SH-SY5Y (cell line): ENCODE measurements around the gene PSEN1.

ENCODE experiments used
- GATA2 ChIP-seq: IDR thresholded peaks from 2 replicates; pipeline ENCODE4 v1.6.1; 2011; ENCODE audit warnings: mild to moderate bottlenecking, low read depth, low read length
- GATA3 ChIP-seq: IDR thresholded peaks from 2 replicates; pipeline ENCODE4 v1.6.1; 2011; ENCODE audit warnings: low read depth, mild to moderate bottlenecking, low read length, moderate library complexity

The PSEN1 gene

GRCh38 chr14:73269729-73270531, 133.6 kb downstream of the PSEN1 start:
- no peak for TF ChIP-seq GATA2
- TF ChIP-seq GATA3, result no peak

GRCh38 chr14:73272393-73272792, 136.1 kb downstream of the PSEN1 start:
- no peak for TF ChIP-seq GATA2
- TF ChIP-seq GATA3, result no peak
